GM23338 (cell line): ENCODE measurements around the gene CR2. TPM values are rescaled to one million over a fixed set of nuclear protein-coding genes. Genes with fewer than 3 reads are reported as not detected.

Experiments
- ATAC-seq: fragments of 200-7000 bp; cut with Tn5 transposase; 3 replicates; pipeline ENCODE4 v1.9.1; 2020
- DNase-seq: peaks from one replicate; pipeline ENCODE4 v3.0.0-alpha.2; 2015; ENCODE audit warnings: low spot score
- H2AFZ ChIP-seq: fragments of 200-600 bp; sonication (generic); 2 replicates; pipeline ENCODE4 v1.8.0; 2016; ENCODE audit warnings: antibody characterized with exemption, mild to moderate bottlenecking, moderate library complexity
- H3F3A ChIP-seq: fragments of 200-600 bp; sonication (generic); replicated peaks from 2 replicates; pipeline ENCODE4 v1.8.0; 2017; ENCODE audit warnings: antibody characterized with exemption, mixed run types, low read depth
- H3K27ac ChIP-seq: fragments of 200-600 bp; sonication (generic); 2 replicates; pipeline ENCODE4 v1.6.1; 2016; ENCODE audit warnings: low read depth
- H3K27me3 ChIP-seq: fragments of 200-600 bp; sonication (generic); 2 replicates; pipeline ENCODE4 v1.8.0; 2016; ENCODE audit warnings: mild to moderate bottlenecking, mixed run types, moderate library complexity; ENCODE audit not compliant: insufficient read depth
- H3K36me3 ChIP-seq: fragments of 200-600 bp; sonication (generic); 2 replicates; pipeline ENCODE4 v1.8.0; 2016; ENCODE audit warnings: mild to moderate bottlenecking; ENCODE audit not compliant: insufficient read depth
- H3K4me1 ChIP-seq: fragments of 200-600 bp; sonication (generic); 2 replicates; pipeline ENCODE4 v1.8.0; 2016; ENCODE audit warnings: mild to moderate bottlenecking, moderate library complexity; ENCODE audit not compliant: insufficient read depth
- H3K4me2 ChIP-seq: fragments of 200-600 bp; sonication (generic); 2 replicates; pipeline ENCODE4 v1.7.1; 2017; ENCODE audit warnings: mixed run types
- H3K4me3 ChIP-seq: fragments of 200-600 bp; sonication (generic); 2 replicates; pipeline ENCODE4 v1.6.1; 2016; ENCODE audit warnings: mixed run types
- H3K79me2 ChIP-seq: fragments of 200-600 bp; sonication (generic); replicated peaks from 2 replicates; pipeline ENCODE4 v1.8.0; 2017; ENCODE audit warnings: mild to moderate bottlenecking; ENCODE audit not compliant: insufficient read depth
- H3K9me2 ChIP-seq: fragments of 200-600 bp; sonication (generic); 2 replicates; pipeline ENCODE4 v1.8.0; 2017; ENCODE audit not compliant: insufficient read depth
- H4K20me1 ChIP-seq: fragments of 200-600 bp; sonication (generic); replicated peaks from 2 replicates; pipeline ENCODE4 v1.8.0; 2017; ENCODE audit warnings: mild to moderate bottlenecking; ENCODE audit not compliant: insufficient read depth
- H3K27ac Mint-ChIP-seq: 2 replicates; pipeline ENCODE4 v1.8.0; 2020; ENCODE audit warnings: inconsistent platforms, mild to moderate bottlenecking, moderate library complexity, mixed read lengths
- H3K27me3 Mint-ChIP-seq: 3 replicates; pipeline ENCODE4 v1.8.0; 2022; ENCODE audit warnings: low read depth, mild to moderate bottlenecking, moderate library complexity, mixed read lengths, inconsistent platforms; ENCODE audit not compliant: insufficient read depth, poor library complexity
- H3K36me3 Mint-ChIP-seq: 3 replicates; pipeline ENCODE4 v1.8.0; 2021; ENCODE audit warnings: low read depth, mild to moderate bottlenecking, inconsistent platforms, moderate library complexity, mixed read lengths
- H3K4me1 Mint-ChIP-seq: 3 replicates; pipeline ENCODE4 v1.8.0; 2020; ENCODE audit warnings: mild to moderate bottlenecking, inconsistent platforms, mixed read lengths
- H3K4me3 Mint-ChIP-seq: 3 replicates; pipeline ENCODE4 v1.8.0; 2021; ENCODE audit warnings: moderate library complexity, mild to moderate bottlenecking, inconsistent platforms, mixed read lengths
- H3K9me3 Mint-ChIP-seq: 3 replicates; pipeline ENCODE4 v1.8.0; 2020; ENCODE audit warnings: moderate library complexity, mild to moderate bottlenecking, inconsistent platforms, mixed read lengths
- CREB1 ChIP-seq: fragments of 250-450 bp; sonication (Bioruptor Pico); IDR thresholded peaks from 2 replicates; pipeline ENCODE4 v1.5.0; 2020; ENCODE audit warnings: low read depth, mild to moderate bottlenecking, moderate library complexity
- EZH2 ChIP-seq: fragments of 200-600 bp; sonication (generic); IDR thresholded peaks from one replicate; pipeline ENCODE4 v1.8.0; 2017; ENCODE audit warnings: antibody characterized with exemption, mild to moderate bottlenecking, low read depth; ENCODE audit not compliant: unreplicated experiment
- EZH2phosphoT487 ChIP-seq: fragments of 200-600 bp; sonication (generic); IDR thresholded peaks from one replicate; pipeline ENCODE4 v1.8.1; 2018; ENCODE audit warnings: antibody characterized with exemption; ENCODE audit not compliant: unreplicated experiment
- JUNB ChIP-seq: IDR thresholded peaks from one replicate; pipeline ENCODE4 v1.6.1; 2016; ENCODE audit warnings: antibody characterized with exemption; ENCODE audit not compliant: unreplicated experiment
- NANOG ChIP-seq: IDR thresholded peaks from 2 replicates; pipeline ENCODE4 v1.6.1; 2016; ENCODE audit warnings: antibody characterized with exemption, borderline replicate concordance
- POLR2AphosphoS5 ChIP-seq: IDR thresholded peaks from 2 replicates; pipeline ENCODE4 v1.6.1; 2016; ENCODE audit warnings: antibody characterized with exemption, low read depth
- REST ChIP-seq: IDR thresholded peaks from one replicate; pipeline ENCODE4 v1.6.1; 2018; ENCODE audit warnings: antibody characterized with exemption; ENCODE audit not compliant: unreplicated experiment
- ZNF114 ChIP-seq: fragments of 250-450 bp; sonication (Bioruptor Pico); IDR thresholded peaks from 2 replicates; pipeline ENCODE4 v1.5.0; 2020; ENCODE audit warnings: mild to moderate bottlenecking, moderate library complexity
- ZNF331 ChIP-seq: fragments of 250-450 bp; sonication (Bioruptor Pico); IDR thresholded peaks from 2 replicates; pipeline ENCODE4 v1.5.0; 2020; ENCODE audit warnings: low read depth, mild to moderate bottlenecking, moderate library complexity
- ZNF462 ChIP-seq: fragments of 250-450 bp; sonication (Bioruptor Pico); IDR thresholded peaks from 2 replicates; pipeline ENCODE4 v1.5.0; 2020; ENCODE audit warnings: mild to moderate bottlenecking, moderate library complexity
- polyA plus RNA-seq: library from polyadenylated mRNA; unstranded; fragments of >200 nt; fragmentation: Nextera tagmentation; extraction: Ambion mirVana; gene quantifications from 2 replicates; pipeline ENCODE4 v1.2.1, GENCODE V29; 2016
- total RNA-seq: library from RNA; depleted of rRNA; stranded (reverse); fragments of >200 nt; shearing (Covaris generic); gene quantifications from 2 replicates; pipeline ENCODE4 v1.2.3, GENCODE V29; 2014
- TF ChIP-seq, protein P1 (sequence below): IDR thresholded peaks from 2 replicates; pipeline ENCODE4 v1.6.1; 2016; ENCODE audit warnings: antibody characterized with exemption
- TF ChIP-seq, protein P2 (sequence below), 2 experiments: fragments of 200-600 bp in 1 of 2; sonication (generic) in 1 of 2; conservative IDR thresholded peaks; 2 replicates each; pipeline versions ENCODE4 v1.5.1 to v1.6.1; 2016 to 2017; ENCODE audit warnings: antibody characterized with exemption in 2 of 2, low read depth in 2 of 2, mild to moderate bottlenecking in 2 of 2, moderate library complexity in 1 of 2

Gene CR2
- total and polyA plus RNA-seq, 2 experiments from 2014 or later: 2.7 to 5.4 TPM

- TF ChIP-seq ZNF462 (CRISPR knock-in tag): no peak
- TF ChIP-seq ZNF331 (CRISPR knock-in tag): no peak
Measured at GRCh38 chr1:207461649-207462048, 7.5 kb downstream of the CR2 start (continued).

- Mint-ChIP-seq H3K27ac (no peak overlapping the region), H3K4me3 (no peak overlapping the region), H3K4me1 (no peaks in the 10 kb centered on the region), H3K27me3 (no peaks in the 10 kb centered on the region), H3K9me3 (no peaks in the 10 kb centered on the region), H3K36me3 (no peaks in the 10 kb centered on the region)
- Histone ChIP-seq H3K27me3 (no peaks in the 10 kb centered on the region), H4K20me1 (no peaks in the 10 kb centered on the region), H3K9me2 (no peaks in the 10 kb centered on the region; the same call in 1 of the 2 replicates), H2AFZ (no peak overlapping the region), H3K79me2 (no peaks in the 10 kb centered on the region), H3K4me2 (no peak overlapping the region), H3K4me1 (no peaks in the 10 kb centered on the region), H3F3A (no peaks in the 10 kb centered on the region), H3K36me3 (no peaks in the 10 kb centered on the region), H3K4me3 (no peak overlapping the region), H3K27ac (no peak overlapping the region)
- DNase-seq (no peak), ATAC-seq (no peak)
- TF ChIP-seq POLR2AphosphoS5 (no peak), JUNB (no peak), EZH2phosphoT487 (no peak), EZH2 (no peak), ZNF114 (no peak), NANOG (no peak), REST (no peak), ZNF331 (CRISPR knock-in tag) (no peak), CREB1 (no peak)
- TF ChIP-seq, protein P1, sequence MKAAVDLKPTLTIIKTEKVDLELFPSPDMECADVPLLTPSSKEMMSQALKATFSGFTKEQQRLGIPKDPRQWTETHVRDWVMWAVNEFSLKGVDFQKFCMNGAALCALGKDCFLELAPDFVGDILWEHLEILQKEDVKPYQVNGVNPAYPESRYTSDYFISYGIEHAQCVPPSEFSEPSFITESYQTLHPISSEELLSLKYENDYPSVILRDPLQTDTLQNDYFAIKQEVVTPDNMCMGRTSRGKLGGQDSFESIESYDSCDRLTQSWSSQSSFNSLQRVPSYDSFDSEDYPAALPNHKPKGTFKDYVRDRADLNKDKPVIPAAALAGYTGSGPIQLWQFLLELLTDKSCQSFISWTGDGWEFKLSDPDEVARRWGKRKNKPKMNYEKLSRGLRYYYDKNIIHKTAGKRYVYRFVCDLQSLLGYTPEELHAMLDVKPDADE: no peak
- TF ChIP-seq, protein P2, sequence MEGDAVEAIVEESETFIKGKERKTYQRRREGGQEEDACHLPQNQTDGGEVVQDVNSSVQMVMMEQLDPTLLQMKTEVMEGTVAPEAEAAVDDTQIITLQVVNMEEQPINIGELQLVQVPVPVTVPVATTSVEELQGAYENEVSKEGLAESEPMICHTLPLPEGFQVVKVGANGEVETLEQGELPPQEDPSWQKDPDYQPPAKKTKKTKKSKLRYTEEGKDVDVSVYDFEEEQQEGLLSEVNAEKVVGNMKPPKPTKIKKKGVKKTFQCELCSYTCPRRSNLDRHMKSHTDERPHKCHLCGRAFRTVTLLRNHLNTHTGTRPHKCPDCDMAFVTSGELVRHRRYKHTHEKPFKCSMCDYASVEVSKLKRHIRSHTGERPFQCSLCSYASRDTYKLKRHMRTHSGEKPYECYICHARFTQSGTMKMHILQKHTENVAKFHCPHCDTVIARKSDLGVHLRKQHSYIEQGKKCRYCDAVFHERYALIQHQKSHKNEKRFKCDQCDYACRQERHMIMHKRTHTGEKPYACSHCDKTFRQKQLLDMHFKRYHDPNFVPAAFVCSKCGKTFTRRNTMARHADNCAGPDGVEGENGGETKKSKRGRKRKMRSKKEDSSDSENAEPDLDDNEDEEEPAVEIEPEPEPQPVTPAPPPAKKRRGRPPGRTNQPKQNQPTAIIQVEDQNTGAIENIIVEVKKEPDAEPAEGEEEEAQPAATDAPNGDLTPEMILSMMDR (conservative IDR thresholded peaks at IDR 0.05; ENCODE audit: low read depth in 2 of 2): no peak
Measured at GRCh38 chr1:207462535-207462934, 8.4 kb downstream of the CR2 start.
